NCI-H524 (cell line): ENCODE results near the gene ZBTB34.

Experiments
- DNase-seq, 2 experiments: peaks; one replicate each; lab custom pipeline; 2025; lab: John Stamatoyannopoulos, UW

Gene ZBTB34

GRCh38 chr9:126844085-126844484 is 16.4 kb upstream of the ZBTB34 start:
- DNase-seq, result no peak

DNA sequence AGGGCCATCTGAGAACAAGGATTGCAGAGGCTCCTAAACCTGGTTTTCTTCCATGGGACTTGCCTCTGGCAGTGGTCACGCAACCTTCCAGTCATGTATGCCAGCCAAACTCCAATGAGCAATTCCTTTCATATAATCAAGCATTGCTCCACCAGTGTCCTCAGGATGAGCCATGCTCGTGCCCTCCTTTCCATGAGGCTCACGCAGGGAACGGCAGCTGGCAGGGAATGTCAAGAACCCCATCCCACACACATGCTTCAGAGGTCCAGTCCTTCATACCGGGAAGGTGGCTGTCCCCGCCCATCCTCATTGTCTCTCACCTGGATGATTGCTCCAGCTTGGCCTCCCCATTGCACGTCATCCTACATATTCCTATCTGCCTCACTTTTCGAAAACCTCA is 13.4 kb upstream of the ZBTB34 start:
- no peak for DNase-seq

GRCh38 chr9:126849591-126850225 is 10.7 kb upstream of the ZBTB34 start:
- no peak for DNase-seq

DNA sequence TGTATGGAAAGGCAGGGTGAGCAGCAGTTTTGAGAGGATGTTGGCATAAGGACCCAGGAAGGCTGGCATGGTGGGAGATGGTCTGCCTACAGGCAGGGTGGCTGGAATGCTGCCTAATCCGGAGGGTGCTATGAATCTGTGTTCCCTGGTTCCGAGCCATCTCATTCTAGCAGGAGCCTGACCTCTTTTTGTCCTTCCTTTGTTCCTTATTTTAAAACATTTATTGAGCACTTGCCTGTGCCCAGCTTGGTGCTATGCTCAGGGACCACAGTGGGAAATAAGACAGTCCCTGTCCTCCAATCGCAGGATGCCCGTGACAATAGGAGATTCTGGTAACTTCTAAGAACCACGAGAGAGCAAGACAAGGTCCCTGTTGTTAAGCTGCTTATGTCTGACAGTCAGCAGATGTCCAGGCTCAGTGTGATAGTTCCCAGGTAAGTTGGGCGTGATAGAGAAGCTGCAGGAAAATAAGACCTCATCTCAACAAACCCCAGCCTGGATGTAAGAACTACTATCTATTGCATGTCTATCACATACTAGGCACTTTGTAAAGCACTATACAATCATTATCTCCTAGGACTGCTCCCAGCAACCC is 9.1 kb upstream of the ZBTB34 start:
- DNase-seq, result peak in 1 of 2 experiments; percentile 6

DNA sequence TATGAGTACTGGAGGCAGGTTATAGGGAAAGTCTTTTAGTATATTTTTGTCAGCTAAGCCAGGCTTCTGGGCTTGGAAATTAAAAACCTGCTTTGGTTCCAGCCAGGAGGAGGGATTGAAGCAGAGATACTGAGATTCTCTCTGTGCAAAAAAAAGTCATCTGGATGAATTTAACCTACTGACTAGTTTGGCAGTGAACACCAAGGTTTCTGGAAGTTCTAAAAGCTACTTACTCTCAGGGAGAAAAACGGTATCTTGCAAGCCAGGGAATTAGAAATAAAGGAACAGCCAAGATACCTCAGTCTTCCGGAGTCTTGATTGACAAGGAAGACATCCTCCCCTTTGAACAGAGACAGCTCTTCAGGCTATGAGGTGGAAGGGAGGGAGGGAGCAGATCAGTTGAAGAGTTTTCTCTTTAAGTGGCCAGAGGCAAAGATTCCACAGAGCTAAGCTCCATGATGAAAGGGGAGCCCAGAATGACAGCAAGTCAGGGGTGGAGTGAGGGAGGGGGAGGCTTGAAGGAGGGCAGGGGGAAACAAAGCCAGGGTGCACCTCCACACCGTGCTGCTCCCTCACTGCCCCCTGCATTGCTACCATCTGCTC is 8.3 kb upstream of the ZBTB34 start:
- DNase-seq, result no peak

- DNase-seq, result no peak
Measured at GRCh38 chr9:126853667-126854066, 6.8 kb upstream of the ZBTB34 start.

GRCh38 chr9:126854734-126855133 is 5.7 kb upstream of the ZBTB34 start:
- DNase-seq, result no peak

GRCh38 chr9:126856326-126856877 is 4.0 kb upstream of the ZBTB34 start:
- no peak for DNase-seq

GRCh38 chr9:126857261-126857960 is 3.0 kb upstream of the ZBTB34 start:
- no peak for DNase-seq

- DNase-seq, result no peak
Measured at GRCh38 chr9:126859111-126859510, 1.3 kb upstream of the ZBTB34 start.

- no peak for DNase-seq
Measured at GRCh38 chr9:126860757-126861466, 473 bp downstream of the ZBTB34 start.

DNA sequence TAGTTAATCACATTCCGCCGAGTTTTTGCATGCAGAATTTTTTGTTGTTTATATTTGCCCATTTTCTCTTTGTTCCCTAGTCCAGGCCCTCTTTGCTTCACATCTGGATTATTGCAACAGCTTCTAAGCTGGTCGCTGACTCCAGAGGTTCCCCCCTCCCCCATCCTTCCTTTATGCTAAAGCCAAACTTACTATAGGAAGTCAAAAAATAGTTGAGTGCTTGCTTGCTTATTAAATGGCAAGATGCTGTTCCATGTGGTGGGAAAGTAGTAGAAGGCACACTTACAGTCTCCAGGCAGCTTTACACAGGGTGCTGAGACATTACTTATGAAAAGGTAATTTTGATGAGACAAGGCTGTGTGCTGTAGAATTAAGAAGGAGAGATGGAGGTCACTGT is 1.3 kb downstream of the ZBTB34 start:
- DNase-seq, result no peak

- DNase-seq, result no peak
Measured at GRCh38 chr9:126862104-126862761, 1.8 kb downstream of the ZBTB34 start.

DNA sequence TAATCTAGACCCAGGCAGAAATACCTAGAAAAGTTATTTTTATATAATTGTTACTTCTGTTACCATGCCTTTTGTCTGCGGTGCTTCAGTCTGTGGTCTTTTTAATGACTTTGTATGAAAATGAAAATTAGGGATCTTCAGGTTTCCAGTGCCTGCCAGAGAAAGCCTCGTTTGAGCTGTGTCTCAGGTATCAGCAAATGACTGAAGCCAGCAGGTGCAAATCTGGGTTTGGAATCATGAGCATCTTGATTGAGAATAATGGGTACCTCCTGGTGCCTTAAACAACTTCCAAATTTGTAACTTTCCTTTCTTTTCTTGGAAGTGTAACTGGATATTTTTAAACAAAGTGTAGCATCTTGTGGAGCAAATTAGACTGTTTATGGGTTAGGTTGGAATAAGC is 4.3 kb downstream of the ZBTB34 start:
- no peak for DNase-seq

DNA sequence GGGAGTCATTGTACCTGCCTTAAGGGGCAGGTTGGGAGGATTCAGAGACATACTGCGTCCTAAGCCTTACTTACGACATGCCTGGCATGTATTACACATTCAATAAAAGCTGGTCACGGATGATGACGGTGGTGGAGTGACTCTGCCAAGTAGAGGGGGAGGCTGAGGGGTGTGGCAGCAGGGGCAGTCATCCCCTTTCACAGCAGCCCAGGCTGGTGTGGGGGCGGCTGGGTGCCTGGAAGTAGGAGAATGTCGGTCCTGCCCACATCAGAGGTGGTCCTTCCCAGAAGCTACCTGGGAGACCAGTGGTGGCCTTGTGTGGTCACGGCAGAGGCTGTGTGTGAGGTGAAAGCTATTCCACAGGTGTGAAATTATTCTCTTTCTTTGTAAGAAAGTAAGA is 8.9 kb downstream of the ZBTB34 start:
- DNase-seq, result no peak

DNA sequence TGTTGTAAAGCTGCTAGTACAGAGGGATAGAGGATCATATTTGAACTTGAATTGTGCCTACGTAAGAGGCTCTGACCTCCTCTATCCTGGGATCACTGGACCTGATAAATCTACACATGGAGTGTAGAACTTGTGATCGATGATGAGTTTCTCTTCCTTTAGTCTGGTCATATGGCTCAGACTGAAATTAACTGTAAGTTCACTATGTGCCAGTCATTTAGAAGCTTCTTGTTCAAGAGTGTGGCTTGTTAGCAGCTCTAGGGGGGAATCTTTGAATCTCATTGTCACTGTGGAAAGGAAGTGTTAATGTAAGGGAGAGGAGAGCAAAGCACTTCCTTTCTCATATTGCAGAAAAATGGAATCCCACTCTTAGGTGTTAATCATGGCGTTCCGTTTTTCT is 12.1 kb downstream of the ZBTB34 start:
- DNase-seq, result no peak

DNA sequence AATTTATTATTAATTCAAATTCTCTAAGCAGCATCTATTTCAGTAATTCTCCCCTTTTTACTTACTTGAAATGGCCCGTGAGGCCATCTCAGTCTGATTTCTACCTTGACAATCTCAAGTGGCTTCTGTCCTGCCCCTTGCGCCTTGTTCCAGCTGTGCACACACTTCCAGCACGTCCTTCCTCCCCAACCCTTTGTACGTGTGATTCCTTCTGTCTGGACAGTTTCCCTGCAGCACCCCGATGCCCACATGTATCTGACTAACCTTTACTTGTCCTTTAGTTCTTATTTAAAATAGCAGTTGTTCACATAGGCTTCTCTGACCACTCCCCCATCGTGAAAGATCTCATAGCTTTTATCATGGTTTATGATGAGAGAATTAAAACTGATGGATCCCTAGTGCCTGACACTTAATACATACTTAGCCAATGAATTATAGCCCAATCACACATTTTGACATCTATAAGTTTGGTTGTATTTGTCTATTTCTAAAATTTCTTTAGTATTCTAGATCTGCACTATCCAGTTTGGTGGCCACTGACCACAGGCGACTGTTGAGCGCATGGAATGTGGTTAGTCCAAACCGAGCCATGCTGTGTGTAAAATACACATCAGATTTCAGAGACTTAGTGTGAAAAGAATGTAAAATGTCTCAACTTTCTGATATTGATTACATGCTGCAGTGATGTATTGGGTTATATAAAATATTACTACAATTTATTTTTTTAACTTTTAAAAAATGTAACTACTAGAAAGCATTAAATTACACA is 14.3 kb downstream of the ZBTB34 start:
- DNase-seq, result peak in 1 of 2 experiments; percentile 39

GRCh38 chr9:126875756-126876510 is 15.5 kb downstream of the ZBTB34 start:
- DNase-seq, result no peak

DNA sequence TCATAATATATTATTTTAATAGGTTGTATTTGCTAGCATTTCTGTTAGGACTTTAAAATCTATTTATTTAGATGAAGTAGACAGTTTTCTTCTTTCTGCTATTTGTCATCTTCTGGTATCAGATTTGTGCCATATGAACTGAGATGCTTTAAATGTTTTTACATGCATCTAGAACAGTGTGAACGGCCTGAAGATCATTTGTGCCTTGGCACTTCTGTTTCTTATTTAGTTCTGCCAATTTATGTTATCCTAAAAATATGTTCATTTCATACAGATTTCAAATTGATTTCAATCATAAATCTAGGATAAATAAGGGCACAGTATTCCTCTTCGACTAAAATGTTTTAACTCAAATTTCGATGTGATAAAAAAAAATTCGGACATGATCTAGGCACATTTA is 16.1 kb downstream of the ZBTB34 start:
- DNase-seq, result no peak

GRCh38 chr9:126877418-126877817 is 17.0 kb downstream of the ZBTB34 start:
- DNase-seq, result no peak
